Measurements from ENCODE around the gene PGRMC2. TPM values are rescaled to one million over a fixed set of nuclear protein-coding genes. Genes with fewer than 3 reads are reported as not detected.

Gene PGRMC2
- total and polyA plus RNA-seq, 2 donors (not counting 1 experiment from before 2014, with no cell fraction given), result 30.4 to 95.6 TPM

GRCh38 chr4:128322311-128322710 lies 34.7 kb upstream of the PGRMC2 start:
- no peaks in the 10 kb centered on the region for H3K9me3 ChIP-seq (ENCODE audit: control insufficient read depth, insufficient read depth, low read depth, low read length)
- peak in 1 of 2 donors; percentile 65 for DNase-seq (ENCODE audit: low read depth in 2 of 2)
- peaks cover 8% of the 10 kb centered on the region for H3K4me1 ChIP-seq (ENCODE audit: control insufficient read depth, extremely low read depth, insufficient read depth, low read length)
- H3K27ac ChIP-seq (ENCODE audit: insufficient read depth, low read length), result no peak overlapping the region
- no peaks in the 10 kb centered on the region for H4K20me1 ChIP-seq (ENCODE audit: control insufficient read depth, extremely low read depth, insufficient read depth, low read length)
- no peak for TF ChIP-seq EZH2 (IDR thresholded peaks at IDR 0.05; ENCODE audit: low read length, missing control alignments)
- TF ChIP-seq, protein P1, sequence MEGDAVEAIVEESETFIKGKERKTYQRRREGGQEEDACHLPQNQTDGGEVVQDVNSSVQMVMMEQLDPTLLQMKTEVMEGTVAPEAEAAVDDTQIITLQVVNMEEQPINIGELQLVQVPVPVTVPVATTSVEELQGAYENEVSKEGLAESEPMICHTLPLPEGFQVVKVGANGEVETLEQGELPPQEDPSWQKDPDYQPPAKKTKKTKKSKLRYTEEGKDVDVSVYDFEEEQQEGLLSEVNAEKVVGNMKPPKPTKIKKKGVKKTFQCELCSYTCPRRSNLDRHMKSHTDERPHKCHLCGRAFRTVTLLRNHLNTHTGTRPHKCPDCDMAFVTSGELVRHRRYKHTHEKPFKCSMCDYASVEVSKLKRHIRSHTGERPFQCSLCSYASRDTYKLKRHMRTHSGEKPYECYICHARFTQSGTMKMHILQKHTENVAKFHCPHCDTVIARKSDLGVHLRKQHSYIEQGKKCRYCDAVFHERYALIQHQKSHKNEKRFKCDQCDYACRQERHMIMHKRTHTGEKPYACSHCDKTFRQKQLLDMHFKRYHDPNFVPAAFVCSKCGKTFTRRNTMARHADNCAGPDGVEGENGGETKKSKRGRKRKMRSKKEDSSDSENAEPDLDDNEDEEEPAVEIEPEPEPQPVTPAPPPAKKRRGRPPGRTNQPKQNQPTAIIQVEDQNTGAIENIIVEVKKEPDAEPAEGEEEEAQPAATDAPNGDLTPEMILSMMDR (conservative IDR thresholded peaks at IDR 0.05 in 1 of 2, IDR thresholded peaks at IDR 0.05 in 1 of 2; ENCODE audit: low read depth in 1 of 2, low read length in 2 of 2), result no peak
- no peaks in the 10 kb centered on the region for H3K79me2 ChIP-seq (ENCODE audit: control insufficient read depth, insufficient read depth, low read length)
- H3K36me3 ChIP-seq (ENCODE audit: control insufficient read depth, insufficient read depth, low read length), result no peaks in the 10 kb centered on the region
- no peak overlapping the region for H3K4me2 ChIP-seq (ENCODE audit: extremely low read depth, insufficient read depth, low read length)
- no peaks in the 10 kb centered on the region for H3K27me3 ChIP-seq (ENCODE audit: control insufficient read depth, insufficient read depth, low read length)
- H3K9ac ChIP-seq (ENCODE audit: insufficient read depth, low read length), result no peak overlapping the region
- H2AFZ ChIP-seq (ENCODE audit: low read length), result no peak overlapping the region
- no peak overlapping the region for H3K4me3 ChIP-seq (replicated peaks in 1 of 4; ENCODE audit: control extremely low read depth in 1 of 4, insufficient read depth in 1 of 4, low read depth in 3 of 4, low read length in 4 of 4)

DNA sequence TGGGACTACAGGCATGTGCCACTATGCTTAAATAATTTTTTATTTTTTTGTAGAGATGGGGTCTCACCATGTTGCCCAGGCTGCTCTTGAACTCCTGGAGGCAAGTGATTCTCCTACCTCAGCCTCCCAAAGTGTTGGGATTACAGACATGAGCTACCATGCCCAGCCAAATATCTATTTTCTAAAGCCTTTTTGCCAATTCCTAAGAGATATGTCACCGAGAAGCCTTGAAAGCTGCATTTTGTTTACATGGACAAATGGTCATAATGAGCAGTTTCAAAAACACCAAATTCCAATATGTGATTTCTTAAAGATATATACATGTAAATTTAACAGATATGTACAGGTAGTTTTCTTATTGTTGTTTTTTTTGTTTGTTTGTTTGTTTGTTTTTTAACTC lies 33.0 kb upstream of the PGRMC2 start:
- Histone ChIP-seq H2AFZ (ENCODE audit: low read length) (no peak overlapping the region), H3K4me3 (replicated peaks in 1 of 4; ENCODE audit: control extremely low read depth in 1 of 4, insufficient read depth in 1 of 4, low read depth in 3 of 4, low read length in 4 of 4) (no peak overlapping the region), H3K27ac (ENCODE audit: insufficient read depth, low read length) (no peak overlapping the region), H3K79me2 (ENCODE audit: control insufficient read depth, insufficient read depth, low read length) (no peaks in the 10 kb centered on the region), H4K20me1 (ENCODE audit: control insufficient read depth, extremely low read depth, insufficient read depth, low read length) (no peaks in the 10 kb centered on the region), H3K36me3 (ENCODE audit: control insufficient read depth, insufficient read depth, low read length) (no peaks in the 10 kb centered on the region), H3K4me1 (ENCODE audit: control insufficient read depth, extremely low read depth, insufficient read depth, low read length) (peaks cover 8% of the 10 kb centered on the region), H3K9ac (ENCODE audit: insufficient read depth, low read length) (no peak overlapping the region), H3K9me3 (ENCODE audit: control insufficient read depth, insufficient read depth, low read depth, low read length) (no peaks in the 10 kb centered on the region), H3K4me2 (ENCODE audit: extremely low read depth, insufficient read depth, low read length) (no peak overlapping the region), H3K27me3 (ENCODE audit: control insufficient read depth, insufficient read depth, low read length) (no peaks in the 10 kb centered on the region)
- TF ChIP-seq, protein P1 (conservative IDR thresholded peaks at IDR 0.05 in 1 of 2, IDR thresholded peaks at IDR 0.05 in 1 of 2; ENCODE audit: low read depth in 1 of 2, low read length in 2 of 2), result no peak
- no peak for TF ChIP-seq EZH2 (IDR thresholded peaks at IDR 0.05; ENCODE audit: low read length, missing control alignments)
- DNase-seq (ENCODE audit: low read depth in 2 of 2), result no peak

DNA sequence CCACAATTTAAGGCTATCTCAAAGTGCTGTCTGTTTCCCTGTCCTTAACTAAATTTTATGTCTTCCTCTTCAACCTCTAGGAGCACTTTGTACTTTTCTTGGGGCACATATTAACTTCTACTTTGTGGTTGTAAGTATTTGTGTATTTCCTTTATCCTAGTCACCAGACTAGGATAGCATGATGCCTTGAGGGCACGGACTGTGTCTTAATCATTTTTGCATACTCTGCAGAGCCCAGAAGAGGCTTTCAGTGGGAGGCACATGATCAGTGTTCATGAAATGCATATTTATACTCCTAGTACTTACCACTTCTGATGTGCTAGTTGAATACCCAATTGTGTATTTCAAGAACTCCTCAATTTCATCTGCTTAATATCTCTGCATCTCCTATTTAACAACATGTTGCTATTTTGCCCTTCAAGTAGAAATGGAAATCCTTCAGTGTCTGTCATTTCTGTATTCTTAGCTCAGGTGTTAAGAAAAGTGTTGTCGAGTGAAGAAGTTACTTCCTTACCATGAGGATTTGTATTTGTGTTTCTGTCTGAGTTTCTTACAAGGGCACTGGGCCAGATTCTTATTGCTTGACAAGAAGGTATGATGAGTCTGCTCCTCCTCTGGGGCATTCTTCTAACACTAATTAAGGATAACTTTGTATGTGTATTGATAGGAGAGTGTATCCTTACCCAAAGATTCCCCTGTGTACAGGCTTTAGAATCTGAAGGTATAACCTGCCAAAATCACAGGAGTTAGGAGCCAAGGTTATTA lies 28.3 kb upstream of the PGRMC2 start:
- Histone ChIP-seq H3K79me2 (ENCODE audit: control insufficient read depth, insufficient read depth, low read length) (no peaks in the 10 kb centered on the region), H3K27me3 (ENCODE audit: control insufficient read depth, insufficient read depth, low read length) (no peaks in the 10 kb centered on the region), H3K27ac (ENCODE audit: insufficient read depth, low read length) (no peak overlapping the region), H3K9ac (ENCODE audit: insufficient read depth, low read length) (no peak overlapping the region), H3K4me1 (ENCODE audit: control insufficient read depth, extremely low read depth, insufficient read depth, low read length) (no peaks in the 10 kb centered on the region), H2AFZ (ENCODE audit: low read length) (no peak overlapping the region), H4K20me1 (ENCODE audit: control insufficient read depth, extremely low read depth, insufficient read depth, low read length) (no peaks in the 10 kb centered on the region), H3K4me3 (replicated peaks in 1 of 4; ENCODE audit: control extremely low read depth in 1 of 4, insufficient read depth in 1 of 4, low read depth in 3 of 4, low read length in 4 of 4) (no peak overlapping the region), H3K36me3 (ENCODE audit: control insufficient read depth, insufficient read depth, low read length) (no peaks in the 10 kb centered on the region), H3K4me2 (ENCODE audit: extremely low read depth, insufficient read depth, low read length) (no peak overlapping the region), H3K9me3 (ENCODE audit: control insufficient read depth, insufficient read depth, low read depth, low read length) (no peaks in the 10 kb centered on the region)
- DNase-seq (ENCODE audit: low read depth in 2 of 2), result no peak
- no peak for TF ChIP-seq EZH2 (IDR thresholded peaks at IDR 0.05; ENCODE audit: low read length, missing control alignments)
- TF ChIP-seq, protein P1 (conservative IDR thresholded peaks at IDR 0.05 in 1 of 2, IDR thresholded peaks at IDR 0.05 in 1 of 2; ENCODE audit: low read depth in 1 of 2, low read length in 2 of 2), result no peak
